Measurements from ENCODE around the gene ZMYND15. TPM values are rescaled to one million over a fixed set of nuclear protein-coding genes. Genes with fewer than 3 reads are reported as not detected.
"Not testable (repeated sequence)": the region's sequence is repeated elsewhere in the genome, so short reads cannot be mapped to it uniquely, and the experiment has no call there.

The ZMYND15 gene
- total RNA-seq, 1 donor from 2014 or later: under 0.01 TPM

DNA sequence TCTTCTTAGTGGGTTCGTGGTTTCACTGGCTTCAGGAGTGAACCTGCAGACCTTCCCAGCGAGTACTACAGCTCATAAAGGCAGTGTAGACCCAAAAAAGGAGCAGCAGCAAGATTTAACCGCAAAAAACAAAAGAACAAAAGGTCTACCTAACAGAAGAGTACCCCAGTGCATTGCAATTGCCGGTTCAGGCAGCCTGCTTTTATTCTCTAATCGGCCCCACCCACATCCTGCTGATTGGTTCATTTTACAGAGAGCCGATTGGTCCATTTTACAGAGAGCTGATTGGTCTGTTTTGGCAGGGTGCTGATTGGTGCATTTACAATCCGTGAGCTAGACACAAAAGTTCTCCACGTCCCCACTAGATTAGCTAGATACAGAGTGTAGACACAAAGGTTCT, 31.2 kb upstream of the ZMYND15 start:
- H3K4me3 ChIP-seq (ENCODE audit: low read depth, low read length): no peak overlapping the region
- FAIRE-seq (no peak), DNase-seq (ENCODE audit: low read depth) (no peak)
- no peaks in the 10 kb centered on the region for H3K36me3 ChIP-seq (ENCODE audit: control insufficient read depth, insufficient read depth, low read length)
- H3K27me3 ChIP-seq (ENCODE audit: control insufficient read depth, insufficient read depth, low read length): no peaks in the 10 kb centered on the region
- TF ChIP-seq, protein P1, sequence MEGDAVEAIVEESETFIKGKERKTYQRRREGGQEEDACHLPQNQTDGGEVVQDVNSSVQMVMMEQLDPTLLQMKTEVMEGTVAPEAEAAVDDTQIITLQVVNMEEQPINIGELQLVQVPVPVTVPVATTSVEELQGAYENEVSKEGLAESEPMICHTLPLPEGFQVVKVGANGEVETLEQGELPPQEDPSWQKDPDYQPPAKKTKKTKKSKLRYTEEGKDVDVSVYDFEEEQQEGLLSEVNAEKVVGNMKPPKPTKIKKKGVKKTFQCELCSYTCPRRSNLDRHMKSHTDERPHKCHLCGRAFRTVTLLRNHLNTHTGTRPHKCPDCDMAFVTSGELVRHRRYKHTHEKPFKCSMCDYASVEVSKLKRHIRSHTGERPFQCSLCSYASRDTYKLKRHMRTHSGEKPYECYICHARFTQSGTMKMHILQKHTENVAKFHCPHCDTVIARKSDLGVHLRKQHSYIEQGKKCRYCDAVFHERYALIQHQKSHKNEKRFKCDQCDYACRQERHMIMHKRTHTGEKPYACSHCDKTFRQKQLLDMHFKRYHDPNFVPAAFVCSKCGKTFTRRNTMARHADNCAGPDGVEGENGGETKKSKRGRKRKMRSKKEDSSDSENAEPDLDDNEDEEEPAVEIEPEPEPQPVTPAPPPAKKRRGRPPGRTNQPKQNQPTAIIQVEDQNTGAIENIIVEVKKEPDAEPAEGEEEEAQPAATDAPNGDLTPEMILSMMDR (IDR thresholded peaks at IDR 0.05; ENCODE audit: insufficient read depth, low read length, severe bottlenecking): no peak

DNA sequence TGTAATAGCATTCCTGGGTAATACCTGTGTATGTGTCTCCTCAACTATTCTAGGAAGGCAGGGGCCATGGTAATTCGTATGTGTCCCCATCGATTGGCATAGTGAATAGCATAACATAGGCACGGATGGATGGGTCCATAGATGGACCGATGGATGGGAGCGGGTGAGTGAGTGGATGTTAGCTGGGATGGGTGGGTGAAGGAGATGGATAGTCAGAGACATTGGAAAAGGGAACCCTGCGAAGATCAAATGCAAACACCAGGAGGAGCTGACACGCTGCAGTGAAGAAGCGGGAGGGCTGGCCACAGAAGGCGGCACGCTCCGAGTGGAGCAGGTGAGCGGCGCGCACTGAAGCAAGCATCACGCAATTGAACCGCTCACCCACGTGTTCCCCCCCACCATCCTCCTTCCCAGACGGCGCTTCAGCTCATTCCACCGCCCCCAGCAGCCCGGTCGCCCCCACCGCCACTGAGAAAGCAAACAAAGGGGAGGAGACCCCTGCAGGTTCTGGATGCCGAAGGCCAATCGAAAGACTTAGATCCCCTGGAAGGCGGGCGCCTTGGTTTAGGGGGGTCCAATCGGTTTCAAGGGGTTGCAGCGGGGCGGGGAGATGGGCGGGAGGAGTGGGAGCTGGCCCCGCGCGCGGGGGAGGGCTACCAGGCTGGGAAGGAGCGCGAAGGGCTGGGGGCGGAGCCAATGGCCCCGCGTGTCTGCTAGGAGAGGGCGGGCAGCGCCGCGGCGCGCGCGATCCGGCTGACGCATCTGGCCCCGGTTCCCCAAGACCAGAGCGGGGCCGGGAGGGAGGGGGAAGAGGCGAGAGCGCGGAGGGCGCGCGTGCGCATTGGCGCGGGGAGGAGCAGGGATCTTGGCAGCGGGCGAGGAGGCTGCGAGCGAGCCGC, 29.6 kb upstream of the ZMYND15 start, which contains the start of gene ARRB2:
Gene ARRB2 (plus strand): TSS at position 839 of the 899 bp plus-strand sequence. CDS start 90 bp downstream, outside the sequence.
- TF ChIP-seq, protein P1 (IDR thresholded peaks at IDR 0.05; ENCODE audit: insufficient read depth, low read length, severe bottlenecking): peak; percentile 84
- peak within 1 kb of the TSS; percentile 53 for H3K4me3 ChIP-seq (ENCODE audit: low read depth, low read length)
- peak; percentile 75 for FAIRE-seq
- no peaks in the 10 kb centered on the region for H3K36me3 ChIP-seq (ENCODE audit: control insufficient read depth, insufficient read depth, low read length)
- H3K27me3 ChIP-seq (ENCODE audit: control insufficient read depth, insufficient read depth, low read length): no peaks in the 10 kb centered on the region
- DNase-seq (ENCODE audit: low read depth): peak; percentile 88

DNA sequence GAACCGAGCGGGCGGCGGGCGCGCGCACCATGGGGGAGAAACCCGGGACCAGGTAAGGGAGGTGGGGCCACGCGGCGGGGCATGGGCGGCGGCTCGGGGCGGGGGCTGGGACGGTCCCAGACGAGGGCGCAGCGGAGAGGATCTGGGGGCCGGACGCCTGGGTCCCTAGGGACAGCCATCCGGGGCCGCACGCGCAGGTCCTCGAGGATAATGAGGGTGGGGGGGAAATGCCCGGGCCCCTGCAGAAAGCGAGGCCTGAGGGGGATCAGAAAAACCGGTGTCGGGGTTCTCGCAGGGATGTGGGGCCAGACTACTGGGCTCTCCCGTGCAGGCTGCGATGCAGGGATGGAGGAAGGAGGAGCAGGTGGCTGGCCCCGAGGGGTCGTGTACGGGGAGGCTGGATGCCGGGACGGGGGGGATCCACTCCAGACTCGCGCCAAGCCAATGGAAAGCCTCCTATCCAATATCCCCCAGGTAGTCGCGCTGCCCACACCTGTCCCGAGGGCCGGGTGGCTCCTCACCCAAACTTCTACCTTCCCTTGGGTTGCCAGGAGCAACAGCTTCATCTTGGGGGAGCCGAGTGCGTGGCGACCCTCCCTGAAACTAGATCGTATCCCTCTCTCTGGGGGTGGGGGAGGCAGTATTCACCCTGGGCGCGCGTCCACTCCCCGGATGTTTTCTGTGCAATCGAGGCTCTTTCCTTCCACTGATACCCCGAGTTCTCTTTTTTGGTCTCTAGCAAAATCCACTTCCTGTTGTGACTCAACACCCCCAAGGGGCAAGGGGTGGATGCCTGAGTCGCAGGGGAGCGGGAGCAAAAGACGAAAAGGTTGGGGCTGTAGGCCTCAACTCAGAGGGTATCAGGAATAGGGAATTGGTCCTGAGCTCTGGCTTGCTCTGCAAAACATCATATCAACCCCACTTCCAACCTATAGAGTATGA, 28.7 kb upstream of the ZMYND15 start:
- no peaks in the 10 kb centered on the region for H3K36me3 ChIP-seq (ENCODE audit: control insufficient read depth, insufficient read depth, low read length)
- no peak for DNase-seq (ENCODE audit: low read depth)
- H3K4me3 ChIP-seq (ENCODE audit: low read depth, low read length): peak overlapping the region; percentile 53
- FAIRE-seq: no peak
- TF ChIP-seq, protein P1 (IDR thresholded peaks at IDR 0.05; ENCODE audit: insufficient read depth, low read length, severe bottlenecking): no peak
- no peaks in the 10 kb centered on the region for H3K27me3 ChIP-seq (ENCODE audit: control insufficient read depth, insufficient read depth, low read length)

DNA sequence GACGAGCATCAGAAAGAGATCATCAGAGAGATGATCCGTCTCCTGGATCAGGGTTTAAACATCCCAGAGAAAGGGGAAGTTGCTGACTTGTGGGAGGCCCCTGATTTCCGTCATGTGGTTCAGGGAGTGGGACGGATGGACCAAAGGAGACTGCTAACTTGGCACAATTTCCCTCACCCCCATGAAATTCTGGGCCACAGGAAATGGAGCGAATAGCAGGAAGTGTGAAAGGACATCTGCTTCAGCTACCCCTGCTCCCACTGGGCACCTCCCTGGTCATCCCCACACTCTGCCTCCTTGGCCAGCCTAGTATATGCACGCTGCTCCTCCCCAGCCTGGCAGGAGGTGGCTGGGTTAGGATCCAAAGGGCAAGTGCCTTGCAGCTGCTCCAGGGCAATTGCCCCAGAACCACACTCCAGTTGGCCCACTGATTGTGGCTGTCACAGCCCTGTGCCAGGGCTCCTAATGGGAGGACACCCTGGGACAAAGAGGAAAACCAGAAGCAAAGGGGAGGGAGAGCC, 27.9 kb upstream of the ZMYND15 start:
- no peak for FAIRE-seq
- no peaks in the 10 kb centered on the region for H3K27me3 ChIP-seq (ENCODE audit: control insufficient read depth, insufficient read depth, low read length)
- H3K4me3 ChIP-seq (ENCODE audit: low read depth, low read length): no peak overlapping the region
- H3K36me3 ChIP-seq (ENCODE audit: control insufficient read depth, insufficient read depth, low read length): no peaks in the 10 kb centered on the region
- no peak for DNase-seq (ENCODE audit: low read depth)
- TF ChIP-seq, protein P1 (IDR thresholded peaks at IDR 0.05; ENCODE audit: insufficient read depth, low read length, severe bottlenecking): no peak

- FAIRE-seq: no peak
- TF ChIP-seq, protein P1 (IDR thresholded peaks at IDR 0.05; ENCODE audit: insufficient read depth, low read length, severe bottlenecking): no peak
- H3K36me3 ChIP-seq (ENCODE audit: control insufficient read depth, insufficient read depth, low read length): no peaks in the 10 kb centered on the region
- no peak overlapping the region for H3K4me3 ChIP-seq (ENCODE audit: low read depth, low read length)
- H3K27me3 ChIP-seq (ENCODE audit: control insufficient read depth, insufficient read depth, low read length): no peaks in the 10 kb centered on the region
- no peak for DNase-seq (ENCODE audit: low read depth)
Observed at GRCh38 chr17:4712526-4712925, 27.1 kb upstream of the ZMYND15 start.

DNA sequence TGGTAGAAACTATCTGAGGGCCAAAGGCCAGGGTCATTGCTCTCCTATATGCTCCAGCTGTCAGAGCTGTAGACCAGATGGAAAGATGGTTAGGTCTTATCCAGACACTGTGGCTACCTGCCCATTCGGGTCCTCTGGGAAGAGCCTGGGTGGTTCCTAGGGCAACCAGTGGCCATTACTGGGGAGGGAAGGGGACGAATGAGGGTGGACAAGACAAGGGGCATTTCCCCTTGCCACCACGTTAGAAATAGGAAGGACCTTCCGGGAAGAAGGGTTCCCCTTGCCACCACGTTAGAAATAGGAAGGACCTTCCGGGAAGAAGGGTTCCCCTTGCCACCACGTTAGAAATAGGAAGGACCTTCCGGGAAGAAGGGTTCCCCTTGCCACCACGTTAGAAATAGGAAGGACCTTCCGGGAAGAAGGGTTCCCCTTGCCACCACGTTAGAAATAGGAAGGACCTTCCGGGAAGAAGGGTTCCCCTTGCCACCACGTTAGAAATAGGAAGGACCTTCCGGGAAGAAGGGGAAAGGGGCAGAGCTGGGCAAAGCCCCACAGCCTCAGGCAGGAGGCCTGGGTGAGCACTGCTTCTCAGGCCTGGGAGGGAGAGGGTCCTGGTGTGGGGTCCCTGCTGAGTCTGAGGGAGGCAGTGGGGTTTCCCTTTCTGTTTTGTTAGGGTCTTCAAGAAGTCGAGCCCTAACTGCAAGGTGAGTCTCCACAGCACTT, 25.1 kb upstream of the ZMYND15 start:
- not testable (repeated sequence) for H3K27me3 ChIP-seq (ENCODE audit: control insufficient read depth, insufficient read depth, low read length); H3K4me3 ChIP-seq (ENCODE audit: low read depth, low read length); FAIRE-seq; DNase-seq (ENCODE audit: low read depth); H3K36me3 ChIP-seq (ENCODE audit: control insufficient read depth, insufficient read depth, low read length)

Measured in bronchial epithelial cell (primary cell).